Activated gamma-delta T cell treated with anti-CD3 and anti-CD28 coated beads, Interleukin-2, amount 50 U/mL, for 16 hours (primary cell): ENCODE data around the gene COL9A3.

ENCODE experiments used
- DNase-seq: peaks from one replicate; pipeline ENCODE4 v3.0.0-alpha.2; 2020; ENCODE audit warnings: low read depth

Gene COL9A3

DNA sequence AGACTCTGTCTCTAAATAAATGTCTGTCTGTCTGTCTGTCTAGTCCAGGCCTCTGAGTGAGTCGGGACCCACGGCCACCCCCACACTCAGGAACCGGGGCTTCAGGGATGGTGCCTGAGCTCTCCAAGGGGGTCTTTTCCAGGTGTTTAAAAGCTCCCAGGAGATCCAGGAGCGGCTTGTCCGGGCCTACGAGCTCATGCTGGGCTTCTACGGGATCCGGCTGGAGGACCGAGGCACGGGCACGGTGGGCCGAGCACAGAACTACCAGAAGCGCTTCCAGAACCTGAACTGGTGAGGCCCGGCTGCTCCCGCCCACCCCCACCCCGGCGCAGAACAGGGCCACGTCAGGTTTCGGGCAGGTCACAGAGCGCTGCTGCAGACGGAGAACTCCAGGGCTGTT, 5.5 kb upstream of the COL9A3 start:
- DNase-seq = no peak

DNA sequence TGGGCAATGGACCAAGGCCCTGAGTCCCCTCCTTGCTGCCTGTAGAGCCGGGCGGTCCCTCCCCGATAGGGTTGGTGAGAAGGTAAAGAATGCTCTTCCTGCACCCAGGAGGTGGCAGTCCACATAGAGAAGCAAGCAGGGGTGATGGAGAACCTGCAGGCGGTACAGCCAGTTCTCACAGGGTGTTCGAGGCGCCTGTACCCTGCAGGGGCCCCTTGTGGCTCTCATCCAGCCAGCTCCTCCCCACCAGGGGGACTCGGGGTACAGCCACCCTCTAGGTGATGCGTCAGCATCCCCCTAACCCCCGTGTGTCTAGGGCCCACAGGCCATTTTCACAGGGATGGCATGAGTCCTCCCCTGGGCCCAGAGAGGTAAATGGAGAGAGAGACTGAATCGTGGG, 5.1 kb upstream of the COL9A3 start:
- no peak for DNase-seq

DNA sequence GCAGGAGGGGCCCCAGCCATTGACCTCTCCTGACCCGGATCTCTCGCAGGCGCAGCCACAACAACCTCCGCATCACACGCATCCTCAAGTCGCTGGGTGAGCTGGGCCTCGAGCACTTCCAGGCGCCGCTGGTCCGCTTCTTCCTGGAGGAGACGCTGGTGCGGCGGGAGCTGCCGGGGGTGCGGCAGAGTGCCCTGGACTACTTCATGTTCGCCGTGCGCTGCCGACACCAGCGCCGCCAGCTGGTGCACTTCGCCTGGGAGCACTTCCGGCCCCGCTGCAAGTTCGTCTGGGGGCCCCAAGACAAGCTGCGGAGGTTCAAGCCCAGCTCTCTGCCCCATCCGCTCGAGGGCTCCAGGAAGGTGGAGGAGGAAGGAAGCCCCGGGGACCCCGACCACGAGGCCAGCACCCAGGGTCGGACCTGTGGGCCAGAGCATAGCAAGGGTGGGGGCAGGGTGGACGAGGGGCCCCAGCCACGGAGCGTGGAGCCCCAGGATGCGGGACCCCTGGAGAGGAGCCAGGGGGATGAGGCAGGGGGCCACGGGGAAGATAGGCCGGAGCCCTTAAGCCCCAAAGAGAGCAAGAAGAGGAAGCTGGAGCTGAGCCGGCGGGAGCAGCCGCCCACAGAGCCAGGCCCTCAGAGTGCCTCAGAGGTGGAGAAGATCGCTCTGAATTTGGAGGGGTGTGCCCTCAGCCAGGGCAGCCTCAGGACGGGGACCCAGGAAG, 4.5 kb upstream of the COL9A3 start:
- no peak for DNase-seq

DNA sequence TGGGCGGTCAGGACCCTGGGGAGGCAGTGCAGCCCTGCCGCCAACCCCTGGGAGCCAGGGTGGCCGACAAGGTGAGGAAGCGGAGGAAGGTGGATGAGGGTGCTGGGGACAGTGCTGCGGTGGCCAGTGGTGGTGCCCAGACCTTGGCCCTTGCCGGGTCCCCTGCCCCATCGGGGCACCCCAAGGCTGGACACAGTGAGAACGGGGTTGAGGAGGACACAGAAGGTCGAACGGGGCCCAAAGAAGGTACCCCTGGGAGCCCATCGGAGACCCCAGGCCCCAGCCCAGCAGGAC, 4.0 kb upstream of the COL9A3 start:
- no peak for DNase-seq

DNA sequence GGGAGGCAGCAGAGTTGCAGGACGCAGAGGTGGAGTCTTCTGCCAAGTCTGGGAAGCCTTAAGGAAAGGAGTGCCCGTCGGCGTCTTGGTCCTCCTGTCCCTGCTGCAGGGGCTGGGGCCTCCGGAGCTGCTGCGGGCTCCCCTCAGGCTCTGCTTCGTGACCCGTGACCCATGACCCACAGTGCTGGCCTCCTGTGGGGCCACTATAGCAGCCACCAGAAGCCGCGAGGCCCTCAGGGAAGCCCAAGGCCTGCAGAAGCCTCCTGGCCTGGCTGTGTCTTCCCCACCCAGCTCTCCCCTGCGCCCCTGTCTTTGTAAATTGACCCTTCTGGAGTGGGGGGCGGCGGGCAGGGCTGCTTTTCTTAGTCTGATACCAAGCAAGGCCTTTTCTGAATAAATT, 3.3 kb upstream of the COL9A3 start:
- DNase-seq = no peak

DNA sequence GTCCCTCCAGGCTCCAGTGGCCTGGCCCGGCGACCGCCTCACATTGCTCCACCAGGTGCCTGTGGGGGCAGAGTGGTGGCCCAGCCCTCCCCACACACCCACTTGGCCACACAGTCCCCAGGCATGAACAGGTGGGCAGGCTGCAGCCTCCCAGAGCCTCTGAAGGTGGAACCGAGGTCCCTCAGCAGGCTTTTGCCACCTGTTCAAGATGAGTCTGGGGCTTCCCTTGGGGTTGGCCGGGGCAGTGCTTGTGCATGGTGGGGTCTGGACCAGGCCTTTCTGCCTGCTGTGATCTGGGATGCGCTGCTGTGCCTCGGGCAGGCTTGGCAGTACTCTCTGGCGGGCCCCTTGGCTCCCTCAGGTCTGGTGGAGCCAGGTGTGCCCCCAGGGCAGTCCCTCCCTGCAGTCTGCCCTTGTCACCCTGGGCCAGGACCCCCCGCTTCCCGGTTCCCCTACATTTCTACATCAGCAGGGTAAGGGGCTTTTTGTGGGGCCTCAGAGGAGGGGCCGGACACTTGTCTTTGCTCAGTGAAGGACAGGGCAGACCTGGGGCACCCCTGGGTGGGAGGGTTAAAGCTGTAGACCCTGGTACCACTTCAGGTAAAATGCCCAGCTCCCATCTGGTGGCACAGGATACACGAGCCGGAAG, 2.7 kb upstream of the COL9A3 start:
- no peak for DNase-seq

DNA sequence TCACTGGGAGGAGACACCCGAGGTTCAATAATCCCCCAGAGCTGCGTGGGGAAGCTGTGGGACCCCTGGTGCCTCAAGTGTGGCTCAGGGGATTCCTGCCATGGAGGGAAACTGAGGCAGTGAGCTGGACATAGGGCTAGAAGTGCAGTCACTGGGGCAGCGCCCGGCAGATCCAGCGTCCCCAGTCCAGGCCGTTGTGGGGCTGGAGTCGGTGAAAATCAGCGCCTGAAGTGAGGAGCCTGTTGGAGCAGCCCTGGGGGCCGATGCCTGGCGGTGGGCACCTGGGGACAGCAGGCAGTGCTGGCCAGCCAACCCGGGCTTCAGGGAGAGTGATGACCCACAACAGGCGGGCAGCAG, 2.2 kb upstream of the COL9A3 start:
- no peak for DNase-seq

DNA sequence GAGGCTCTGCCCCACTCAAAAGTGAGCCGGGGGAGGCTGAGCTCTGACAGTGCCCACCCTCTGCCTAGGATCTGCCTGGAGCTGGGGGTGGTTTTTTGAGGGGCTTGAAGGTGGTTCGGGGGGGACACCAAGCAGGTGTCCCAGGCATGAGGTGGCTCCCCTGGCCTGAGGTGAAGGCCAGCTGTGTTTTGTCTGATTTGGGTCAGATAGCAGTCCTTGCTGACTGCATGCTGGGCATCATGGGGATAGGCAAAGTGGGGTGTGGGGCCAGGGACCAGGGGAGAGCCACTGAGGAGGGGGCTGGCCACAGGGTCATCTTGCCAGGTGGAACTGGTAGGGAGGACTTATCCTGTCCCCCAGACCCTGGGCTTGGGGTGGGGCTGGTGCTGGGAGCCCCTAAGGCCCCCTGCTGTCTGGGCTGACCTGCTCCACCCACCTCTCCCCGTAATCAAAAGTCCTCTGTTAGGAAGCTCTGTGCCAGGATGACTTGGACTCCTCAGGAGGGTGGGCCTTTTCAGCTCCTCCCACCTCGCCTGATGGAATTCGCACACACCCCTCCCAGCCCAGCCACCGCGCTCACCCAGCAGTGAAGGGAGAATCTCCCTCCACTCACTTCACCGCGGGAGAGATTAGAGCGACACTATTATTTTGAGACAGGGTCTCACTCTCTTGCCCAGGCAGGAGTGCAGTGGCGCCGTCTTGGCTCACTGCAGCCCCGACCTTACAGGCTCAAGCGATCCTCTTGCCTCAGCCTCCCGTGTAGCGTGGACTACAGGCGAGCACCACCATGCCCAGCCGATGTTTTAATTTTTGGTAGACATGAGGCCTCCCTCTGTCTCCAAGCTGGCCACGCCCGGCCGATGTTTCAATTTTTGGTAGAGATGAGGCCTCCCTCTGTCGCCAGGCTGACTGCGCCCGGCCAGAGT, 1.5 kb upstream of the COL9A3 start:
- DNase-seq = no peak

DNA sequence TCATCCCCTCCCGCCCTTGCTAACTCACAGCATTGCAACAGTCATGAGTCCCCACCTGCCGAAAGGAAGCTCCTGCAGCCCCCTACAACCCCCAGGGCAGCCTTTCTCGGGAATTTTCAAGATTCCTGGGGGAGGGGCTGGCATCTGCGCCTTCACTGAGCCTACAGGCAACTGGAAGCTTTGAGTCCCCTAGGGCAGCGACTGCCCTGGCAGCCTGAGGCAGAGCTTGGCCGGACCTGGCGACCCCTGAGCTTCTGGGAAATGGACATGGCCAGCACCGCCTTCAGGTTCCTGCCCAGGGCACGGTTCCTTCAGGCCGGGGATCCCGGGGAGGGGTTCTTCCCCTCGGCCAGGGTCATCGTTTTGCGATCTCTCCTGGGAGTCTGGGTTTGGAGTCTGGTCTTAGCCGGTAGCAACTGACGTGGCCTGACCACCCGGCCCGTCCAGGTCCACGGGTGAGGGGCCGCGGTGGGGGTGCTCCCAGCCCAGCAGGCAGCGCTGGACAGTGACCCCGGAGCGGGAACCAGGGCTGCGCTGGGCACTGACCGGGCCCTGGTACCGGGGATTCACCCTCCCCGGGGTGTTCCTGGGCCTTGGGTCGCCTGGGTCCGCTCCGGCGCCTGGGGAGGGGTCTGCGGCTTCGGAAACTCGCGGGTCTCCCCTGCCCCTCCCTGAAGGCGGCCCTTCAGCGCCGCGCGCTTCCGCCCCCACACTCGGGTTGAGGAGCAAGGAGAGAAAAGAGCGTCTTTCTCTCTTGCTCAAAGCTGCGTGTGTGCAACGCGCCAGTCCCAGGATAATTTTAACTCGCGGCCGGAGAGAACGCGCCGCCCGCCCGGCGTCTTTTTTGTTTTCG, 593 bp upstream of the COL9A3 start:
- DNase-seq = no peak

DNA sequence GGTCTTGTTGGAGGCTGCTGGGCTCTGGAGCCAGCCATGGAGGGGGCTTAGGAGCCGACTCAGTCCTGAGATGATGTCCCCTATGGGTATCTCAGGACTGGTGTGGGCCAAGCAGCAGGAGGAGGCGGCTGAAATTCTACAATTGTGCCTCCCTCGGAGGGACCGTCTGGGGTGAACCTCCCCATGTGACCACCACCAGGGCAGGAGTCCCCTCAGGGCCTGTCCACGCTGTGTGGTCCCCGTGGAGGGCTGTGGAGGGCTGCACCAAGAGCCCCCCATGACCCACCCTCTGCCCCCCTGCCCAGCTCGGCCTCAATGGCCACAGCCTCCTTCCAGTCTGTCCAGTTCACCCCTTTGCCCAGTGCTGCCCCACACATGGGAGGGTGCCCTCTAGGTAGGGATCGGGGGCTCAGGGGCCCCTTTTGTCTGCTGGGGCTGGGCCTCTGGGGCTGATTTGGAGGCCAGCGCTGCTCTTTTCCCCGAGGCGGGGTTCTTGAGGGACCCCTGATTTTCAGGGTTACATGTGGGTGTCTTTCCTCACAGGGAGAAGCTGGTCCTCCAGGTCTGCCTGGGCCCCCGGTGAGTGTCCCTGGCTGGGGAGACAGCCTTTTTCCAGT, 1.2 kb downstream of the COL9A3 start:
- DNase-seq = no peak

DNA sequence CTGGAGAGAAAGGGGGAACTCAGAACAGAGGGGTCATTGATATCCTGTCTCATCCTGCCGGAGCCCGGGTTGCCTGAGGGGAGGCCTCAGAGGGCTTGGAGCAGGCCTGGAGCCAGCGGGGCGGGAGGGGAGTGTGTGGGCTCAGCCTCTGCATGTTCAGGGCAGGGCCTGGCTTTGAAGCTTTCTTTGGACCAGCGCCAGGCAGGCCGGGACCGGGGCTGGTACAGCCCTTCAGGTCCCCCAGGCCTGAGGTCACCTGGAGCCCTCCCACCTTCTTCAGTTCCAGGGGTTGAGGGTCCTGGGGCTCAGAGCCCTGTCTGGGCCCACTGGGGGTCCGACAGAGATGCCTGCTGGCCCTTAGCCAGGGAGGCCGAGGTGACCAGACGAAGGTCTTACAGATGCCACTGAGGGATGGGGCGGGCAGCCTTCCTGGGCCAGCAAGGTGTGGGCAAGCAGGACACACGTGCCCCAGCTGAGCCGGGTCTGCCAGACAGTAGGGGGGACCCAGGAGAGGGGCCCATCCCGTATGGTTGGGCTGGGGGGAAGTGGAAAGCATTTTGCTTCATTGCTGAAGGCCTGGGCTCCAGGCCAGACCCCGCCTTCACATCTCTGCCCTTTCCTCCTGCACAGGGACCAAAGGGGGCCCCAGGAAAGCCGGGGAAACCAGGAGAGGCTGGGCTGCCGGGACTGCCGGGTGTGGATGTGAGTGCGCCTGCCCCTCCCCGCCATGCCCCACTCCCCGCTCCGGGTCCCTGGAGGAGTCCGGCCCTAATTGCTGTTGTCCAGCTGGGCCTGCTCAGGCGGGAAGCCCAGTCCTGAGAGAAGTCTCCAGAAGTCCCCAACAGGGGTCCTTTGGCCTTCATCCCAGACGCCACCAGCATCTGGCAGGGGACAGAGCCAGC, 2.0 kb downstream of the COL9A3 start:
- DNase-seq = no peak

DNA sequence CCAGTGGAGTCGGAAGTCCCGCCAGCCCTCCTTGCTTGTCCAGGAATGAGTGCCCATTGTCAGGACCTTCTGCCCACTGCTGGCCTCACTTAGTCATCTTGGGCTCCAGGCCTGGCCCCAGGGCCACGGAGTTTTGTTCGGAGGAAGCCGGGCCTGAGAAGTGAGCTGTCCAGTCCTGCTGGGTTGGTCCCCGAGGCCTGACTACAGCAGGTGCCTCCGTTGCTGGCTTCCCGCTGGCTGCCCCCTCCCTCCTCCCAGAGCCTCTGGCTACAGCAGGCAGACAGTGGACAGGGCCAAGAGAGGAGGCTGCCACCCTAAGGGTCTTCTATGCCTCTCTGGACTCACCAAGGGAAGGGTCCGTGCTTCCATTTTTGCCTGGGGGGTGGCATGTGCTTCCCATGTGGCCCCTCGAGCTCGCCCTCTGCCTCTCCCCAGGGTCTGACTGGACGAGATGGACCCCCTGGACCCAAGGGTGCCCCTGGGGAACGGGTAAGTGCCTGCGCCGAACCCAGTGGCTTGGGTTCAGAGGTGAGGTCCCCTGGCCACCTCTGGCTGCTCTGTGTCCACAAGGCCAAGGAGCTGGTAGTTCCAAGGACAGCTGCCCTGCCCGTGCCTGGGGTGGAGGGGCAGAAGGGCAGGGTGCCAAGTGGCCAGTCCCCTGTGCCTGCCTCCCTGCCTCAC, 2.8 kb downstream of the COL9A3 start:
- DNase-seq = no peak

DNA sequence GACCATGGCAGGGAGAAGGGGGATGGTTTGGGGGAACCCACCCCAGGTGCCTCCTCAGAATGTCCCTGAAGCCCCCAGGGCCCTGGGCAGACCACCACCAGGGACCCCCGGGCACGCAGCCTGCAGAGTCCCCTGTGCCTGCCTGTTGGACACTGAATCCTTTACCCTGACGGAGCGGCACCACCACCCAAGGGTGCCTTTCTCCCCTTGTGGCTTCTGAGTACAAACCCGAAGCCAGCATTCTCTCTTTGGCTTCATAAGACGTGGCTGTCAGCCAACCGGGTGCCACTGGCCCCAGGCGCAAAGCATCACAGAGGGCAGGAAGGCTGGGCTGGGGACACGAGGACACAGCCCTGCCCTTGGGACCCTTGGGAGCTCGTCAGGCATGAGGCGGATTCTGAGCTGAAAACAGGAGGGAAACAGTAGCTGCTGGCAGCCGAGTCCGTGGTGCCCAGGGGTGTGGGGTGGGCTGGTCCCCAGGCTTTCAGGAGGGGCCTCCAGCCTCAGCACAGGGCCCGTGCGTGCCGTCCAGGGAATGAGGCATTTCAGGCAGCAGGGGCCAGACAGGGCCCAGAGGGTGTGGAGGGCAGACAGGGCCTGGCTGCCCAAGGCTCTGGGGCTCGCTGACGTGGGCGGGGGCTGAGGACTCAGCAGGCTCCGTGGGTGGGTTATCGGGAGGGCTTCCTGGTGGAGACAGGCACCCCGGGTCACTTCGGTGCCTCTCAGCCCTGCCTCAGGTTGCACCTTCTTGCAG, 3.5 kb downstream of the COL9A3 start:
- no peak for DNase-seq

DNA sequence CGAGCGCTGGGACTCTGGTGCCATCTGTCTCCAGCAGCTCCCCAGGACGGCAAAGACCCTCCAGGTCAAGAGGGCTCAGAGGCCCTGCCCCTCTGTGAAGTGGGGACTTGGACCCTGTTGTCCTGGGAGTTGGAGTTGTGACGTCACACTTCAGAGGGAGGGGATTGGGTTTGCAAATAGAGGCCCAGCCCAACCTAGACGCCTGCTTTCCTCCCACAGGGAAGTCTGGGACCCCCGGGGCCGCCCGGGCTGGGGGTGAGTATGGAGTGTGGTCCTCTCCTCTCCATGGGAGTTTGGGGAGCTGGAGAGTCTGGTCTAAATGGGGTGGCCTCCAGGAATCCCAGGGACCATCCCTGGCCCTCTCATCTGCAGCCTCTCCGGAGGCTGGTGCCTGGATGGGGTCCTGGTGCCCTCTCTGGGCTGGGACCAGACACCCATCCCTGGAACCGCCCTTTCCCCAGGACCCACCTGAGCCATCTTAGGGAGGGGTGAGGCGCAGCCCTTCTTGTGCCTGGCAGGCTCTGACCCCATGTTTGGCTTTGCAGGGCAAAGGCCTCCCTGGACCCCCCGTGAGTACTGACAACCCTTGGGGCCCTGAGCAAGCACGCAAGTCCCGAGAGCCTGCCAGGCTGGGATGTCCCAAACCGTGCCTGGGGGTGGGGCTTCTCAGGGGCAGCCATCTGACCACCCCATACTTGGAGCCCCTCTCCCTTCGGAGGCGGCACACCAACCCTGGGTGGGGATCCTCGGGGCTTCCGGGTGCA, 4.3 kb downstream of the COL9A3 start:
- no peak for DNase-seq

DNA sequence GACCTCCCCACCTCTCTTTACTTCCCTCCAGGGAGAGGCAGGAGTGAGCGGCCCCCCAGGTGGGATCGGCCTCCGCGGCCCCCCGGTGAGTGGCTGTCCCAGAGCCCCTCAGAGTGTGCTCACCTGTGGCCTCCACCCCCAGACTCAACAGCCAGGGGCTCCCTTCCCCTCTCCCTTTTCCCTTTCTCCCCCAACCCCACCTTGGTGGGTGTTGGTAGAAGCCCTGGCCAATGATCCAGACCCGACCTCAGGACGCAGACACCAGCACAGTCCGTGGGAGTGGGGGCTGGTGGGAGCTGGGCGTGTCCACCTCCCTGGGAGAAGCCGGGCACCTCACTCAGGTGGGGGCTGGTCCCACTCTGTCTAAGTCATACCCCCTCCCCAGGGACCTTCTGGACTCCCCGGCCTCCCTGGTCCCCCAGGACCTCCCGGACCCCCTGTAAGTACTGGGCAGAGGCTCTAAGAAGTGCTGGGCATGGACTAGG, 4.9 kb downstream of the COL9A3 start:
- DNase-seq = no peak

DNA sequence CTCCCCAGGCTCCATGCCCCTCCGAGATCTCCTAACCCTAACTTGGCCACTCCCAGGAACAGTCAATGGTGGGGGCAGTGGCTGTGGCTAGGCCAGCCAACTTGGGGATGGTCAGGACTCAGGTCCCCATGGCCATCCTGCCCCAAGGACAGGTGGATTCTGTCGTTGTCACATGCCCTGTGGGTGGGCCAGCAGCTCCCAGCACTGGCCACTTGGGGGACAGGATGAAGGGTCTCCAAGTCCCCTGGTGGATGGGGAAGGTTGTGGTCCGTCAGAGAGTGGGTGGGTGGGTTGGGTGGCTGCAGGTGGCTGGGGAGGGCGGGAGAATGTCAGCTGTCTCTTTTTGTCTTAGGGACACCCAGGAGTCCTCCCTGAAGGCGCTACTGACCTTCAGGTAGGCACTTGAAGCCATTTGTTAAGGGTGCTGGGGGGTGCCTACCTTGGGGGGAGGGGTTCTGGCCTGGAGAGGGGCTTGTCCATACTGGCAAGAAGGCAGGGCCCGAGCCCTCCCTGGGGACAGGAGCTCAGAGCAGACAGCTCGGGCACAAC, 5.5 kb downstream of the COL9A3 start:
- DNase-seq = no peak

DNA sequence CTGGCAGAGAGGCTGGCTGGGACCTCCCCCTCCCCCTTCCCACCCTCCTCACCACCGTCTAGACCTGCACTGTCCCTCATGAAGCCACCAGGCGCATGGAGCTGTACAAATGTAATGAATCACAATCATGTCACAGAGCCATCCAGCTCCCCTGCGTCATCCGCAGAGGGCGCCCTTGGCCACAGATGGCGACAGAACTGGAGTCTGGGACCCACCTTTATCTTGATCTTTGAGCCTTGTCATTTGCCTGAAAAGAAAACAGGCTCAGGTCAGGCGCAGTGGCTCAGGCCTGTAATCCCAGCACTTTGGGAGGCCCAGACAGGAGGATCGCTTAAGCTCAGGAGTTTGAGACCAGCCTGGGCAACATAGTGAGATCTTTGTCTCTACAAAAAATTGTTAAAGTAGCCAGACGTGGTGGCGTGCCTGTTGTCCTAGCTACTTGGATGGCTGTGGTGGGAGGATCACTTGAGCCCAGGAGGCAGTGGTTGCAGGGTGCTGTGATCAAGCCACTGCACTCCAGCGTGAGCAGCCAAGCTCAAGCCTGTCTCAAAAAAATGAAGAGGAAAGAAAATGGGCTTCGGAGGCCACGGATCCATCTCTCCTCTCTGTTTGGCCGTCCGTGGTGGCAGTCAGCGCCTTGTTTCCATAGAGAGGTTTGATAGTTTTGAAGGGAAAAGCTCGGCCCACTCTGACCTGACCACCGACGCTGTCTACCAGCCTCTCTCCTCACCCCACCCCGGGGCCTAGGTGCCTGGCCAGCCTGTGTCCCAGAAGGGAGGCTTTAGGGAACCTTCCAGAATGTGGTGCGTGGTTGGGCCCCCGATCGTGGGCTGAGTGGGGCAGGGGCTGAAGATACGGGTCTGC, 6.2 kb downstream of the COL9A3 start:
- no peak for DNase-seq
